Motor neuron (in vitro differentiated cells): ENCODE data around the gene USP6. TPM values are rescaled to one million over a fixed set of nuclear protein-coding genes. Genes with fewer than 3 reads are reported as not detected.
A peak's percentile ranks its signal among the peaks of the same experiment; 100 is the strongest.
"Not testable (repeated sequence)": the region's sequence is repeated elsewhere in the genome, so short reads cannot be mapped to it uniquely, and the experiment has no call there.

Experiments used
- ATAC-seq, 8 experiments: fragments of 200-7000 bp; cut with Tn5 transposase; replicated peaks in 6 of 8; 2 replicates each; pipeline ENCODE4 v1.8.0; 2021; ENCODE audit warnings: mild to moderate bottlenecking in 8 of 8, moderate library complexity in 8 of 8
- H3K27ac ChIP-seq, 2 donors: fragments of 250-450 bp; sonication (Bioruptor Pico); 2 replicates each; pipeline ENCODE4 v1.9.0; 2021; ENCODE audit warnings: antibody characterized with exemption in 2 of 2, mild to moderate bottlenecking in 2 of 2, moderate library complexity in 1 of 2
- H3K4me1 ChIP-seq, 2 donors: fragments of 250-450 bp; sonication (Bioruptor Pico); replicated peaks in 1 of 2; 2 replicates each; pipeline ENCODE4 v1.6.1; 2021; ENCODE audit warnings: antibody characterized with exemption in 2 of 2, mild to moderate bottlenecking in 2 of 2, moderate library complexity in 1 of 2
- H3K4me3 ChIP-seq, 5 donors: fragments of 250-450 bp; sonication (Bioruptor Pico); 2 replicates each; pipeline ENCODE4 v1.9.0; 2021; ENCODE audit warnings: antibody characterized with exemption in 5 of 5, mild to moderate bottlenecking in 5 of 5, moderate library complexity in 4 of 5
- WGBS, 10 experiments: fragments of 450-650 bp; shearing (Covaris generic); methylation state at CpG; one replicate each; pipeline ENCODE4 v1.0.0; 2022; 5-methylcytosine and 5-hydroxymethylcytosine counted together
- in situ Hi-C, 9 experiments: fragments of 400-800 bp; cut with MboI; loops; one replicate each; pipeline ENCODE4 v1.15.0; 2021; ENCODE audit warnings: low sequenced_read_pairs in 9 of 9, low pct_unique_long_range_greater_than_20kb in 2 of 9; ENCODE audit not compliant: unreplicated experiment in 9 of 9
- total RNA-seq, 8 experiments: library from RNA; unstranded; fragments of 300-600 nt; gene quantifications; 2 replicates each; pipeline versions ENCODE4 v1.2.3 to v1.2.4, GENCODE V29; 2022

The USP6 gene
- total RNA-seq, 8 experiments from 2014 or later: 0.17 to 1.00 (median 0.47) TPM

DNA sequence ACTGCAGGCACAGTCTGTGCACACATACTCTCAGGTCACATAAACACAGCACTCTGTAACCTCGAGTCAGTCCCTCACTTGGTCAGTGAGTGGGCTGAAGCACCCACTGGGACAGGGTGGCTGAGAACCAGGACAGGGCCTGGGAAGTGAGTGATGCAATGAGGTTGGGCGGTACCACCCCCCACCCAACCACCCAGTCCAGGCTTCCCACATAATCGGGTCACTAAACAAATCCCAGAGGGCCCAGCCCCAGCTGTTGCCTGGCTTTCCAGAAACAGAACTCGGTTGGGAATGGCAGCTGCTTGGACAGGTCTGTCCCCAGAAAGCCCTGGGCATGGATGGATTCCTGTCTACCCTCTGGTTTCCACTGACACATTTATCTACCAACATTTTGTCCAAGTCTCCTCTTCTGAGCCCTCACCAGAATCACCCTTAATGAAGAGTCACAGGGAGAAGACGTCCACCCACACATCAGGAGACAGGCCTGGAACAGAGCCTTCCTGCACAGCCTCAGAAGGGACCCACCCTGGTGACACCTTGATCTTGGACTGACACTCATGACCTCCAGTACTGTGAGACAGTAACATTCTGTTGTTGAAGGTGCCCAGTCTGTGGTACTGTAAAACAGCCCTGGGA is 8.4 kb downstream of the USP6 start:
- H3K27ac ChIP-seq, in situ Hi-C loops, H3K4me3 ChIP-seq, H3K4me1 ChIP-seq: not testable (repeated sequence)
- WGBS, 10 experiments: 17 to 100% (median 90%) methylated on average over 1 to 4 of the region's 5 CpGs; no CpG with 5 or more reads in 5 of the 10 experiments
- peak in 1 of 8 experiments; percentile 11 for ATAC-seq

DNA sequence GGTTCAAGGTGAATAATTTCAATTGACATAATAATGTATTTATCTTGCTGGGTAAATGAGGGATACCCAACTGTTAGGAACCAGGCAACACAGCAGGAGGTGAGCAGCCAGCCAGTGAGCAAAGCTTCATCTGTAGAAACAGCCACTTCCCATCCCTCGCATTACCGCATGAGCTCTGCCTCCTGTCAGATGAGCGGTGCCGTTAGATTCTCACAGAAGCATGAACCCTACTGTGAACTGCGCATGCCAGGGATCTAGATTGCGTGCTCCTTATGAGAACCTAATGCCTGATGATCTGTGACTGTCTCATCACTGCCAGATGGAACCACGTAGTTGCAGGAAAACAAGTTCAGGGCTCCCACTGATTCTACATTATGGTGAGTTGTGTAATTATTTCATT is 9.1 kb downstream of the USP6 start:
- H3K27ac ChIP-seq, H3K4me1 ChIP-seq, H3K4me3 ChIP-seq, ATAC-seq, in situ Hi-C loops: not testable (repeated sequence)
- 20 to 100% (median 65%) methylated on average over 1 to 7 of the region's 7 CpGs; no CpG with 5 or more reads in 3 of the 10 experiments for WGBS, 10 experiments

DNA sequence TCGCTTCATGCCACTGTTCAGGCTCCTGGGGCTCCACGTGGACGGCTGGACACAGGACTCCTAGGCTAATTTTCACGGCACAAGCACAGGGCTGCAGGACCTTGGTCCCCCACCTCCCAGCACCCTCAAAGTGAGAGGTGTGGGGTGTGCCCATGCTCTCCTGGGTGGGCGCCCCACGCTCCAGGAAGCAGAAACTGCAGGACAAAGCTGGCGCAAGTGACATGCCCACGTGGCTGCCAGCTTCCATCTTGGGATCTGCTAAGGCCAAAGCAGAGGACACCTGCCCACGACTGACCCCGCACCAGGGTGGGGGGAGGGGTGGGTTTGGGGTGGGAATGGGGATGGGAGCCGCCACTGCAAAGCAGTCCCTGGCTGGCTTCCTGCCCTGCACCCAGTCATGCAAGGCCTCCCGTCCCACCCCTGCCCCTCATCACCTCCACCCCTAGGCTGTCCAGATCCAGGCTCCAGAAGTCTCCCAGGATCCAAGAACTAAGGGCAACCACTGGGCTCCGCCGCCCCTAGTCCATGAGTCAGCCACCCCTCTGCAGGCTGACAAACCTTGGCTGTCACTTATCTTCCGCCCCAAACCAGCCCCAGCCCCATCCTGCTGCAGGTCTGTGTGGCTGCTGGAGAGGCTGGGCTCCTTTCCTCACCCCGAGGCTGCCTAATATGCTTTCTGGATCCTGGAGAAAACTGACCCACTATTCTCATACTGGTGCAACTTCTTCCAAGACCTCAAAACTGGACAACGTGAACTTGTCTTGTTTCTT is 11.1 kb downstream of the USP6 start:
- H3K4me1 ChIP-seq: peaks cover 0 to 4% of the 10 kb centered on the region in 2 donors
- no peak overlapping the region for H3K4me3 ChIP-seq
- in situ Hi-C loops: no loop called here
- H3K27ac ChIP-seq: no peak overlapping the region
- 55 to 100% (median 80%) methylated on average over 1 to 6 of the region's 17 CpGs; no CpG with 5 or more reads in 2 of the 10 experiments for WGBS, 10 experiments
- ATAC-seq: no peak

DNA sequence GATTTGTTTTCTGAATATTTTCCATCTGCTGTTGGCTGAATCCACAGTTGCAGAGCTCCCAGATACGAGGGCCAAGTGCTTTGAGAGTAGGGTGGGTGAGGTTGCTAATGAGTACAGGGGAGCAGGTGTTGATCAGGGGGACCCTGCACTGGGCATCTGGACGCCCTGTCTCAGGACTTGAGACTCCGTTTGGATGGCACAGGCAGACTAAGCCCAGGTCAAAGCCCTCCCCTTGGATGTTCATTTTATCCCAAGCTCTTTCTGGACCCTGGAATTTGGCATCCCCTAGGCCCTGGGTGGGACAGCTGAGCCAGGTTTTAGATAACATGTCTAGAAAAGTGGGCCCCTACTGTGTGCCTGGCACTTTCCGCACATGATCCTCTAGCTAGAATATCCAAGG is 12.1 kb downstream of the USP6 start:
- no peak overlapping the region for H3K27ac ChIP-seq
- H3K4me1 ChIP-seq: no peaks in the 10 kb centered on the region
- no peak overlapping the region for H3K4me3 ChIP-seq
- ATAC-seq: no peak
- WGBS, 10 experiments: 14 to 83% (median 73%) methylated on average over 1 to 3 of the region's 4 CpGs; no CpG with 5 or more reads in 3 of the 10 experiments
- in situ Hi-C loops: no loop called here

DNA sequence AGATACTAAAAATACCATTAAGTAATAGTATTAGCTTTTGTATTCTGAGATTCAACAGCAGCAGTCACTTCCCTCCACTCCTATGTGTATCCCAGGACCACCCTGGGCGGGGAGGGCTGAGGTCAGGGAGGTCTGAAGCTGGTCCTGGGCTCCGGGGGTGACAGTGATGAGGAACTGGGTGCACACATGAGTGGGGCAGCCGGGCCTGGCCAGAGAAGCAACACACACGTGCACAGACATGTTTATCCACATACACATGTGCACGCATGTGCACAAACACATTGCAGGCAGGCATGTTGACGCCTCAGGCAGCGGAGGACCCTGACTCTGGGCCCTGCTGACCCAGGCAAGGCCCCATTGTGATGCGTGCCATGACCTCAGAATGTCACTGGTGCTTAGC is 12.6 kb downstream of the USP6 start:
- ATAC-seq, H3K4me3 ChIP-seq, H3K27ac ChIP-seq, in situ Hi-C loops, H3K4me1 ChIP-seq: not testable (repeated sequence)
- WGBS, 10 experiments: 0 to 40% (median 25%) methylated on average over 1 to 2 of the region's 8 CpGs; no CpG with 5 or more reads in 7 of the 10 experiments

DNA sequence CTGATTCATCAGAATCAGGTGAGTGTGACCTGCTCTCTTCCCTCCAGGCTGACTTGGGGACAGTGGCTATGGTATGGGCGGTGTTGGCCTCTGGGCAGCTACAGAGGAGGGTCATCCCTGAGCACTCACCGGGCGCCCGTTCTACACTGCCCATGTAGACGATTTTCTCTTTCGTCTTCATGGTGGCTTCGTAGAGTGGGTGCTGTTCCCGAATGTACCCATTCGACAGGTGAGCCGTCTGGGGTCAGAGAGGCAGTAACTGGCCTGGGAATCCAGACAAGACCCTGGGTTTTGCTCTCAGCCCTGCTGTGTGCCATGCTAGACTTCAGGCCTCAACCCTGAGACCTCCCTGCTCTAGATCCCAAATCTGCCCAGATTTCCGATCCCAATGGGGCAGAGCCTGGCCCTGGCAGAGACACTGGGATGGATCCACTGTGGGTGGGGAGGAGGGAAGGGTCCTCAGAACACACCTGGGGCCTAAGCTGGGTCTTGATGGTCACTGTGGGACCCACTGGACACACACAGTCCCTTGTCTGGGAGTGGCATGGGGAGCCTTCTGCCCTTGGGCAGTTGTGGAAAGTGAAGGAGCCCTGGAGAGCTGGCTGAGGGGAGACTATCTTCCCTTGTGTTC is 13.2 kb downstream of the USP6 start:
- no peak for ATAC-seq
- Histone ChIP-seq H3K4me1 (no peaks in the 10 kb centered on the region), H3K27ac (no peak overlapping the region), H3K4me3 (no peak overlapping the region)
- WGBS, 10 experiments: 66 to 78% (median 70%) methylated on average over 2 to 8 of the region's 11 CpGs; no CpG with 5 or more reads in 6 of the 10 experiments
- in situ Hi-C loops: no loop called here

DNA sequence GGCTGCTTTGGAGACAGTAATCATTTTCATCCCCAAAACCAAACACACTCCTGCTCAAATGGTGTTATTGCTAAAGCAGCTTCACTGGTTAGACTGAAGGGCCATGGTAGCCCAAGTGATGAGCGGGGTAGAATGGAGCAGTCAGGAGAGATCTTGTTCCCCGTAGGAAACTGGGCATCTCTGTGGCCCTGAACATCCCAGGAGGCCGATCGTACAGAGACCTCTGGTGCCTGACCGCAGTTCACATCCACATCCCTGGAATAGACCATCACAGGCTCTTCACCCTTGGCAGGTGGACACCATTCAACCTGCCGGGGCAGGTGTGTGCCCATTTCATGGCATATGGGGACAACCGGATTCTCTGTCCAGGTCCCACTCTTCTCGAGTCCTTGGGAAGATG is 13.9 kb downstream of the USP6 start:
- H3K4me1 ChIP-seq, in situ Hi-C loops, H3K4me3 ChIP-seq, H3K27ac ChIP-seq, ATAC-seq: not testable (repeated sequence)
- WGBS, 10 experiments: 80 to 93% (median 90%) methylated on average over 1 to 3 of the region's 8 CpGs; no CpG with 5 or more reads in 7 of the 10 experiments

DNA sequence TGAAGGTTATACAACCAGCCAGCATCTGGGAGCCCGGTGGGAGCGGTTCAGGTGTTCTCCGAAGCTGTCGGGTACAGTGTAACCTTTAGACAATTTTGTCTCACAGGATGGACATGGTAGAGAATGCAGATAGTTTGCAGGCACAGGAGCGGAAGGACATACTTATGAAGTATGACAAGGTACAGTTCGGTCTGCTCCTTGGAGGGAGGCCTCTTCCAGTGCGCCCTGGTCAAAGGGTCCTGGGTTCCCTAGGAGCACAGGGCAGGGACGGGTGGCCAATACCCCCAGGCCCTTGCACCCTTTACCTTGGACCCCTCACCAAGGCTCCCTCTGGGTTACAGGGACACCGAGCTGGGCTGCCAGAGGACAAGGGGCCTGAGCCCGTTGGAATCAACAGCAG is 14.4 kb downstream of the USP6 start:
- in situ Hi-C loops, H3K27ac ChIP-seq, H3K4me3 ChIP-seq, H3K4me1 ChIP-seq, ATAC-seq: not testable (repeated sequence)
- 31 to 100% (median 90%) methylated on average over 2 to 3 of the region's 10 CpGs; no CpG with 5 or more reads in 6 of the 10 experiments for WGBS, 10 experiments

DNA sequence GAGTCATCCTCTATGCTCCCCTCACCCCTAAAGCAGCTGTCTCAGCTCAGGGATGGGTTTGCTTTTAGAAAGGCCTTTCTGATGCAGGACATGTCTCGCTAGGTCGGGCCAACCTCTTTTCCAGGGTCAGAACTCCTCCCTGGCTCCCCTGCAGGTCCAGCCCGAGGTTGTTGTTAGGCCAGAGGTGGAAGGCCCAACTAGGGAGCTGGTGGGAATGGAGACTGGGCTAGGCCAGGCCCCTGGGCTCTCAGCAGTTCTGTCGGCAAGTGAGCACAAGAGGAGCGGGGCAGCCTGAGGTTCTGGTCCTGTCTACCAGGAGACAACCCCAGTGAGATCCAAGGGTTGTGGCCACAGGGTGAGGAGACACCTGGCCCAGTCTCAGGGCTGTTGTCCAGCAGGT is 14.9 kb downstream of the USP6 start:
- H3K27ac ChIP-seq, ATAC-seq, H3K4me3 ChIP-seq, in situ Hi-C loops, H3K4me1 ChIP-seq: not testable (repeated sequence)
- 10 to 40% (median 39%) methylated on average over 1 to 2 of the region's 5 CpGs; no CpG with 5 or more reads in 7 of the 10 experiments for WGBS, 10 experiments

DNA sequence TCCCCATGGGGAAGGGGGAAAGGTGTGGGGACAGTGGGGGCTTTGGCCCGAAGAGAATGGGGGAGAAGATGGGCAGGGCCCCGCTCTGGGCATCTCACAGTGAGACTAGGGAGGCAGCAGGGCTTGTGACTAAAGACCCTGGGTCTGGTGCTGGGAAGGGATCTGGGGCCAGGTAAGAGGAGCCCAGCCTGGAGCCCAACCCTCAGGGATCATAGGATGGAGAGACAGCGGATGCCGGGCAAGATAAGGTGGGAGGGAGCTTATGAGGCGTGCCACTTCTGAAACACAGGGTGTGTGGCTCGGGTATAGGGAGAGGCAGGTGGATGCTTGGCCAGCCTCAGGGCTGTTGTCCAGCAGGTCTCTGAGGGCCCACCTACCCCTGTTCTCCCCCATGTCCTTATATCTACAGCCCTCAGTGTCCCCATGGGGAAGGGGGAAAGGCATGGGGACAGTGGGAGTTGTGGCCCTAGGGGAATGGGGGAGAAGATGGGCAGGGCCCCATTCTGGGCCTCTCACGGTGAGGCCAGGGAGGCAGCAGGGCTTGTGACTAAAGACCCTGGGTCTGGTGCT is 15.4 kb downstream of the USP6 start:
- WGBS, 10 experiments: 0 to 100% (median 80%) methylated on average over 1 to 3 of the region's 7 CpGs; no CpG with 5 or more reads in 7 of the 10 experiments
- no peak for ATAC-seq
- Histone ChIP-seq H3K27ac (no peak overlapping the region), H3K4me1 (no peaks in the 10 kb centered on the region), H3K4me3 (no peak overlapping the region)
- in situ Hi-C loops: no loop called here

DNA sequence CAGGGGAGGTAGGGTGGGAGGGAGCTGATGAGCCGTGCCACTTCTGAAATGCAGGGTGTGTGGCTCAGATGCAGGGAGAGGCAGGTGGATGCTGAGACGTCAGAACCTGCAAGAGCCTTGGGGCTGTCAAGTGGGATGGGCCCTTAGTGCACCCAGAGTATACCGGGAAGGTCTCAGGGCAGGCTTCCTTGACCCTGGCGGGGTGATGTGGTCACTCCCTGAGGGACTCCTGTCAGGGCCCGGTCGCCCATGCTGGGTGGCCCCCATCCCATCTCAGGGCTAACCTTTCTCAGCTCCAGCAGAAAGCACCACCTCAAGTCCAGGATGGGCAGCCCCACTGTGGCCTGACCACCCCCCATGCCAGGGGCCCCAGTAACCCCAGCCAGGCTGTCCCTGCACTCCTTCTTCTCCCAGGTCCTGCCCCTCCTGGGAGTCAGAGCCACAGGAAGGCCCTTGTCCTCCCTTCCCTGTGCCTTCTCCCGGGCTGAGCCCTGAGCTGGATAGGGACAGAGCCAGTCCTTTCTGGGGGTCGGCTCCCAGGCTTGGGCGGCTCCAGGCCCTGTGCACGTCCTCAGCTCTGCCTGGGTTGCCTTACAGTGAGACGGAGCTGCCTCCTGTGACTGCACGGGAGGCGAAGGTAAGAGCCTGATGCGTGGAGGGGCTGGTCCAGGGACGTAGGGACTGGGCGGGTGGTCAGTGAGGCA is 16.1 kb downstream of the USP6 start:
- H3K27ac ChIP-seq, ATAC-seq, H3K4me3 ChIP-seq, H3K4me1 ChIP-seq, in situ Hi-C loops: not testable (repeated sequence)
- 20 to 100% methylated on average over 1 of the region's 16 CpGs; no CpG with 5 or more reads in 8 of the 10 experiments for WGBS, 10 experiments

DNA sequence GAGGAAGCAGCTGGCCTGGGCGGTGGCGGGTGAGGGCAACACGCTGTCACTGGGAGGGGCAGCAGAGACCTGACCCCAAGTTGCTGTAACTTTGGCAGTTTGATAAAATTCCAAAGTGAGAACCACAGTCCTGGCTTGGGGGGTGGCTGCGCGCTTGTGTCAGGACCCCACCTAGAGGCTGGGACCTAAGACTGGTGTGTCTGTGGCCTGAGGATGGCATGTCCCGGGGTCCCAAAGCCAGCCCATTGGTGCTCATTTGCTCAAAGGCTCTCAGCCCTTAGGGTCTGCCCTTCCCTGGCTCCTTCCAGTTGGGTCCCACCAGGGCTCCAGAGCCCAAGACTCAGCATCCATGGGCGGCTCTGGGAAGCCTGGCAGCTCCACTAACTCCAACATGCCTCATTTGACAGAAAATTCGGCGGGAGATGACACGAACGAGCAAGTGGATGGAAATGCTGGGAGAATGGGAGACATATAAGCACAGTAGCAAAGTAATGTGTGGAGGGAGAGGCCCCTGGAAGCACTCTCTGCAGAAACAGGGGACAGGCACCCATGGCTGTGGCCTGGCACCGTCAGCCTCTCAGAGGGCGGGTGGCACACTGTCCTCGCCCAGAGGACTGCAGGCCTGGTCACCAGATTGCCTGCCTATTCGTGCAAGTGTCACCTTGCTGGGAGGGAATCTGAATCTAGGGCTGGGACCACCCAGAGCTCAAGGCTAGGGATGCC is 16.8 kb downstream of the USP6 start:
- 49 to 87% (median 78%) methylated on average over 1 to 4 of the region's 15 CpGs; no CpG with 5 or more reads in 4 of the 10 experiments for WGBS, 10 experiments
- H3K27ac ChIP-seq, ATAC-seq, H3K4me3 ChIP-seq, in situ Hi-C loops, H3K4me1 ChIP-seq: not testable (repeated sequence)
